Transverse colon (tissue), 3 donors: ENCODE data around the gene YIPF7.

Source experiments
- EP300 ChIP-seq: sonication (generic); formaldehyde crosslinking; IDR thresholded peaks from one replicate; pipeline ENCODE4 v1.6.1; 2017; ENCODE audit warnings: antibody characterized with exemption, low read depth
- POLR2A ChIP-seq: fragments of 450-650 bp; IDR thresholded peaks from one replicate; pipeline ENCODE4 v1.6.1; 2016; ENCODE audit warnings: antibody characterized with exemption, mild to moderate bottlenecking, moderate library complexity
- TF ChIP-seq, protein P1 (sequence below), 5 experiments: fragments of 200-600 bp in 3 of 5; fragments of 450-650 bp in 2 of 5; sonication (generic) in 3 of 5; IDR thresholded peaks; 1 replicate in 2 of 5; 2 replicates in 3 of 5; pipeline ENCODE4 v1.5.1; 2016 to 2017; ENCODE audit warnings: antibody characterized with exemption in 5 of 5, inconsistent platforms in 3 of 5, mild to moderate bottlenecking in 2 of 5, moderate library complexity in 1 of 5

DNA sequence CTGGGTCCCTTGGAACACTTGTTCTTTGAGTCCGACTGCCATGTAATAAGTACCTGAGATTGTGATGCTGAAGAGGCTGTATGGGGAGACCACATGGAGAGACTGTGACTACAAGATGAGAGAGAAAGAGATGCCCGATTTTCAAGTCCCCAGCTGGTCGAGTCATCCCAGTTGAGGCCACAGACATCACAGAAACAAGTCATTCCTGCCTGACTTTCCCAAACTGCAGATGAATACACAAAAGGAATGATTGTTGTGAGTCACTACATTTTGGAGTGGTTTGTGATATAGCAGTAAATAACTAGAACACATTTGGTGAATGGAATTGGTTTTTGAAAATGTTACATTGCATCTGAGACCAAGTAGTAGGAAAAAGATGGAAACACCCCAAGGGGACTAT, 9.0 kb upstream of the YIPF7 start:
- TF ChIP-seq, protein P1, sequence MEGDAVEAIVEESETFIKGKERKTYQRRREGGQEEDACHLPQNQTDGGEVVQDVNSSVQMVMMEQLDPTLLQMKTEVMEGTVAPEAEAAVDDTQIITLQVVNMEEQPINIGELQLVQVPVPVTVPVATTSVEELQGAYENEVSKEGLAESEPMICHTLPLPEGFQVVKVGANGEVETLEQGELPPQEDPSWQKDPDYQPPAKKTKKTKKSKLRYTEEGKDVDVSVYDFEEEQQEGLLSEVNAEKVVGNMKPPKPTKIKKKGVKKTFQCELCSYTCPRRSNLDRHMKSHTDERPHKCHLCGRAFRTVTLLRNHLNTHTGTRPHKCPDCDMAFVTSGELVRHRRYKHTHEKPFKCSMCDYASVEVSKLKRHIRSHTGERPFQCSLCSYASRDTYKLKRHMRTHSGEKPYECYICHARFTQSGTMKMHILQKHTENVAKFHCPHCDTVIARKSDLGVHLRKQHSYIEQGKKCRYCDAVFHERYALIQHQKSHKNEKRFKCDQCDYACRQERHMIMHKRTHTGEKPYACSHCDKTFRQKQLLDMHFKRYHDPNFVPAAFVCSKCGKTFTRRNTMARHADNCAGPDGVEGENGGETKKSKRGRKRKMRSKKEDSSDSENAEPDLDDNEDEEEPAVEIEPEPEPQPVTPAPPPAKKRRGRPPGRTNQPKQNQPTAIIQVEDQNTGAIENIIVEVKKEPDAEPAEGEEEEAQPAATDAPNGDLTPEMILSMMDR (IDR thresholded peaks at IDR 0.05), result no peak
- no peak for TF ChIP-seq POLR2A
- TF ChIP-seq EP300, result no peak
